Subcutaneous adipose tissue (tissue), 4 donors: ENCODE results near the gene B4GALT2. TPM values are rescaled to one million over a fixed set of nuclear protein-coding genes. Genes with fewer than 3 reads are reported as not detected.

Source experiments
- CTCF ChIP-seq: fragments of 450-650 bp; IDR thresholded peaks from one replicate; pipeline ENCODE4 v1.5.1; 2016; ENCODE audit warnings: low read depth, mild to moderate bottlenecking, control low read depth, antibody characterized with exemption, moderate library complexity
- total RNA-seq, 4 donors: library from RNA; depleted of rRNA; stranded (reverse); fragments of >200 nt; gene quantifications; one replicate each; pipeline ENCODE4 v1.1.0, GENCODE V29; 2016

Gene B4GALT2
- total RNA-seq, 4 donors from 2014 or later: 21.1 to 44.3 (median 26.7) TPM

GRCh38 chr1:44040418-44040817 is 61.4 kb downstream of the B4GALT2 start:
- no peak for TF ChIP-seq CTCF

Other genes starting within 250 kb of the B4GALT2 start
- gene ARTN, start 45.4 kb upstream of the B4GALT2 start, total RNA-seq: under 1 TPM in 2 of 4 donors, not detected in 2; 0.68 to 0.88 TPM
- gene IPO13, start 32.3 kb upstream of the B4GALT2 start, total RNA-seq: 10 to 100 TPM; 17.4 to 18.2 (median 17.8) TPM
- 10 to 100 TPM; 10.4 to 16.8 (median 12.3) TPM for gene DPH2, start 9.2 kb upstream of the B4GALT2 start, total RNA-seq
- gene ATP6V0B, start 4.2 kb upstream of the B4GALT2 start, total RNA-seq: 100 to 1,000 TPM in 2 of 4 donors, 10 to 100 TPM in 2; 71.2 to 229 (median 106) TPM
- 1 to 10 TPM in 3 of 4 donors, under 1 TPM in 1; 0.57 to 4.4 (median 2.4) TPM for gene CCDC24, start 12.4 kb downstream of the B4GALT2 start, total RNA-seq
- under 1 TPM in 3 of 4 donors, not detected in 1; 0.22 to 0.94 (median 0.34) TPM for gene SLC6A9, start 52.3 kb downstream of the B4GALT2 start, total RNA-seq
- gene KLF17, start 139.6 kb downstream of the B4GALT2 start, total RNA-seq: not detected
- not detected for gene KLF18, start 162.4 kb downstream of the B4GALT2 start, total RNA-seq
- 10 to 100 TPM; 20.7 to 58.0 (median 38.3) TPM for gene DMAP1, start 234.3 kb downstream of the B4GALT2 start, total RNA-seq